Ishikawa (cell line): ENCODE results near the gene GJB6.

Experiments
- EGR1 ChIP-seq: IDR thresholded peaks from 2 replicates; pipeline ENCODE4 v1.6.1; 2012
- EP300 ChIP-seq: IDR thresholded peaks from 2 replicates; pipeline ENCODE4 v1.6.1; 2012; ENCODE audit warnings: borderline replicate concordance
- RAD21 ChIP-seq: IDR thresholded peaks from 2 replicates; pipeline ENCODE4 v1.6.1; 2012; ENCODE audit warnings: low read depth
- TAF1 ChIP-seq: IDR thresholded peaks from 2 replicates; pipeline ENCODE4 v1.6.1; 2012; ENCODE audit warnings: low read depth, mild to moderate bottlenecking
- USF1 ChIP-seq: IDR thresholded peaks from 2 replicates; pipeline ENCODE4 v1.6.1; 2012
- YY1 ChIP-seq: IDR thresholded peaks from 2 replicates; pipeline ENCODE4 v1.6.1; 2012; ENCODE audit warnings: low read depth
- TF ChIP-seq, protein P1 (sequence below): IDR thresholded peaks from 2 replicates; pipeline ENCODE4 v1.6.1; 2012
- TF ChIP-seq, protein P2 (sequence below): IDR thresholded peaks from 2 replicates; pipeline ENCODE4 v1.6.1; 2012; ENCODE audit warnings: low read depth, mild to moderate bottlenecking

GRCh38 chr13:20181188-20181587, 50.9 kb downstream of the GJB6 start:
- TF ChIP-seq EP300 = no peak
- no peak for TF ChIP-seq TAF1
- no peak for TF ChIP-seq YY1
- TF ChIP-seq, protein P1, sequence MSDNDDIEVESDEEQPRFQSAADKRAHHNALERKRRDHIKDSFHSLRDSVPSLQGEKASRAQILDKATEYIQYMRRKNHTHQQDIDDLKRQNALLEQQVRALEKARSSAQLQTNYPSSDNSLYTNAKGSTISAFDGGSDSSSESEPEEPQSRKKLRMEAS = no peak
- TF ChIP-seq RAD21 = no peak
- no peak for TF ChIP-seq EGR1
- TF ChIP-seq USF1 = no peak
- TF ChIP-seq, protein P2, sequence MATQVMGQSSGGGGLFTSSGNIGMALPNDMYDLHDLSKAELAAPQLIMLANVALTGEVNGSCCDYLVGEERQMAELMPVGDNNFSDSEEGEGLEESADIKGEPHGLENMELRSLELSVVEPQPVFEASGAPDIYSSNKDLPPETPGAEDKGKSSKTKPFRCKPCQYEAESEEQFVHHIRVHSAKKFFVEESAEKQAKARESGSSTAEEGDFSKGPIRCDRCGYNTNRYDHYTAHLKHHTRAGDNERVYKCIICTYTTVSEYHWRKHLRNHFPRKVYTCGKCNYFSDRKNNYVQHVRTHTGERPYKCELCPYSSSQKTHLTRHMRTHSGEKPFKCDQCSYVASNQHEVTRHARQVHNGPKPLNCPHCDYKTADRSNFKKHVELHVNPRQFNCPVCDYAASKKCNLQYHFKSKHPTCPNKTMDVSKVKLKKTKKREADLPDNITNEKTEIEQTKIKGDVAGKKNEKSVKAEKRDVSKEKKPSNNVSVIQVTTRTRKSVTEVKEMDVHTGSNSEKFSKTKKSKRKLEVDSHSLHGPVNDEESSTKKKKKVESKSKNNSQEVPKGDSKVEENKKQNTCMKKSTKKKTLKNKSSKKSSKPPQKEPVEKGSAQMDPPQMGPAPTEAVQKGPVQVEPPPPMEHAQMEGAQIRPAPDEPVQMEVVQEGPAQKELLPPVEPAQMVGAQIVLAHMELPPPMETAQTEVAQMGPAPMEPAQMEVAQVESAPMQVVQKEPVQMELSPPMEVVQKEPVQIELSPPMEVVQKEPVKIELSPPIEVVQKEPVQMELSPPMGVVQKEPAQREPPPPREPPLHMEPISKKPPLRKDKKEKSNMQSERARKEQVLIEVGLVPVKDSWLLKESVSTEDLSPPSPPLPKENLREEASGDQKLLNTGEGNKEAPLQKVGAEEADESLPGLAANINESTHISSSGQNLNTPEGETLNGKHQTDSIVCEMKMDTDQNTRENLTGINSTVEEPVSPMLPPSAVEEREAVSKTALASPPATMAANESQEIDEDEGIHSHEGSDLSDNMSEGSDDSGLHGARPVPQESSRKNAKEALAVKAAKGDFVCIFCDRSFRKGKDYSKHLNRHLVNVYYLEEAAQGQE = no peak
